B cell (primary cell): ENCODE data around the gene MVD.

Source experiments
- EZH2 ChIP-seq: IDR thresholded peaks from 2 replicates; pipeline ENCODE4 v1.6.1; 2012; ENCODE audit warnings: borderline replicate concordance, low read depth, mild to moderate bottlenecking, moderate library complexity, low read length; ENCODE audit not compliant: insufficient read depth, poor library complexity, severe bottlenecking
- TF ChIP-seq, protein P1 (sequence below): fragments of 200-600 bp; IDR thresholded peaks from one replicate; pipeline ENCODE4 v1.8.0; 2022; ENCODE audit warnings: antibody characterized with exemption, mild to moderate bottlenecking

DNA sequence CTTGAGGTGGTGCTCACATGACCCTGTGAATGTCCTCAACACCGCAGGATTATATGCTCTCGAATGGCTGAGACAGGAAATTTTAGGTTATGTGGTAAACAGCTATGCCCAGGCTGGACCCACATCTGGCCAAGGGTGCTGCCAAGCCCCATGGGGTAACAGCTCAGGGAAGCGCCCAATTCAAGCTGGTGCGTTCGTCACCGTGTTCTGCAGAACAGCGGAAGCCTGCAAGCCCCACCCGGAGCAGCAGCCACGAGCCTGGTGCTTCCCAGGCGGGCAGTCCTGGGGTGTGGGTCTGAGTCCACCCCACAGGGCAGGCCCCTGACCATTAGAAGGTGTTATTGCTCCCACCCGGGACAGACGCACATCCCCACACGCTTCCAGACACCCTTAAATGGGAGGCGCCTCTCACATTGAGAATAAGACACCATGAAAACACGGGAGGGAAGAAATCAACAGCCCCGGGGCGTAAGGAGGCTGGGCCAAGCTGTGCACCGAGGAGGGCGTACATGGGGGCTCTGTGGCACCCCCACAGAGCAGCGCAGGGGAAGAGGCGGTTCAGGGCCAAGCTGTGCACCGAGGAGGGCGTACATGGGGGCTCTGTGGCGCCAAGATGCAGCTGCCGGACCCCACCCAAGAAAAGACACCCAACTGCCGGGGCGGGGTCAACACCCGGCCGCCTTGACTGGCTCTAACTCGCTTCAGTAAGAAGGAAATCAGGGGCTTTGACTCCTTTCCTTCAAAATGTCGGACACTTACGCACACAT, 9.1 kb downstream of the MVD start:
- TF ChIP-seq, protein P1, sequence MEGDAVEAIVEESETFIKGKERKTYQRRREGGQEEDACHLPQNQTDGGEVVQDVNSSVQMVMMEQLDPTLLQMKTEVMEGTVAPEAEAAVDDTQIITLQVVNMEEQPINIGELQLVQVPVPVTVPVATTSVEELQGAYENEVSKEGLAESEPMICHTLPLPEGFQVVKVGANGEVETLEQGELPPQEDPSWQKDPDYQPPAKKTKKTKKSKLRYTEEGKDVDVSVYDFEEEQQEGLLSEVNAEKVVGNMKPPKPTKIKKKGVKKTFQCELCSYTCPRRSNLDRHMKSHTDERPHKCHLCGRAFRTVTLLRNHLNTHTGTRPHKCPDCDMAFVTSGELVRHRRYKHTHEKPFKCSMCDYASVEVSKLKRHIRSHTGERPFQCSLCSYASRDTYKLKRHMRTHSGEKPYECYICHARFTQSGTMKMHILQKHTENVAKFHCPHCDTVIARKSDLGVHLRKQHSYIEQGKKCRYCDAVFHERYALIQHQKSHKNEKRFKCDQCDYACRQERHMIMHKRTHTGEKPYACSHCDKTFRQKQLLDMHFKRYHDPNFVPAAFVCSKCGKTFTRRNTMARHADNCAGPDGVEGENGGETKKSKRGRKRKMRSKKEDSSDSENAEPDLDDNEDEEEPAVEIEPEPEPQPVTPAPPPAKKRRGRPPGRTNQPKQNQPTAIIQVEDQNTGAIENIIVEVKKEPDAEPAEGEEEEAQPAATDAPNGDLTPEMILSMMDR: no peak
- TF ChIP-seq EZH2: no peak
